GM21529 (cell line): ENCODE data around the gene SYN1.

Source experiments
- ATAC-seq: cut with Tn5 transposase; IDR thresholded peaks from one replicate; pipeline ENCODE4 v1.9.1; 2021; ENCODE audit not compliant: unreplicated experiment

Gene SYN1

GRCh38 chrX:47634871-47635575 is 15.4 kb upstream of the SYN1 start:
- ATAC-seq = no peak

GRCh38 chrX:47633689-47634590 is 14.3 kb upstream of the SYN1 start:
- no peak for ATAC-seq

- ATAC-seq = no peak
Measured at GRCh38 chrX:47632666-47633065, 13.0 kb upstream of the SYN1 start.

- no peak for ATAC-seq
Measured at GRCh38 chrX:47631676-47632075, 12.0 kb upstream of the SYN1 start.

GRCh38 chrX:47629419-47630200 is 10.0 kb upstream of the SYN1 start, which contains the start of gene CFP:
TSS of gene CFP (minus strand) at chrX:47629930. CDS start at chrX:47629844, 86 bp downstream.
- ATAC-seq = no peak

- no peak for ATAC-seq
Measured at GRCh38 chrX:47628982-47629381, 9.3 kb upstream of the SYN1 start.

- ATAC-seq = no peak
Measured at GRCh38 chrX:47625365-47625764, 5.7 kb upstream of the SYN1 start.

GRCh38 chrX:47623540-47624027 is 3.9 kb upstream of the SYN1 start:
- no peak for ATAC-seq

- no peak for ATAC-seq
Measured at GRCh38 chrX:47621851-47622250, 2.2 kb upstream of the SYN1 start.

- ATAC-seq = no peak
Measured at GRCh38 chrX:47620303-47620685, 637 bp upstream of the SYN1 start.

- ATAC-seq = no peak
Measured at GRCh38 chrX:47618923-47619485, 653 bp downstream of the SYN1 start.

GRCh38 chrX:47614618-47615017 is 5.0 kb downstream of the SYN1 start:
- ATAC-seq = no peak

GRCh38 chrX:47613082-47613481 is 6.6 kb downstream of the SYN1 start:
- ATAC-seq = no peak

GRCh38 chrX:47612418-47612817 is 7.2 kb downstream of the SYN1 start:
- no peak for ATAC-seq

- ATAC-seq = no peak
Measured at GRCh38 chrX:47611926-47612325, 7.7 kb downstream of the SYN1 start.

GRCh38 chrX:47611489-47611888 is 8.2 kb downstream of the SYN1 start:
- ATAC-seq = no peak

- ATAC-seq = no peak
Measured at GRCh38 chrX:47610511-47610910, 9.1 kb downstream of the SYN1 start.

GRCh38 chrX:47608130-47608810 is 11.4 kb downstream of the SYN1 start:
- no peak for ATAC-seq

- ATAC-seq = no peak
Measured at GRCh38 chrX:47607091-47607490, 12.6 kb downstream of the SYN1 start.

- no peak for ATAC-seq
Measured at GRCh38 chrX:47605024-47605423, 14.6 kb downstream of the SYN1 start.
